H9 (cell line): Measurements from ENCODE around the gene SLC51B. TPM values are rescaled to one million over a fixed set of nuclear protein-coding genes. Genes with fewer than 3 reads are reported as not detected.

Experiments
- DNase-seq: peaks from one replicate; pipeline ENCODE4 v3.0.0-alpha.2; 2017
- H2AFZ ChIP-seq: one replicate; pipeline ENCODE4 v1.6.1; 2013; ENCODE audit warnings: mild to moderate bottlenecking, low read length, control low read depth, moderate library complexity
- H2AK5ac ChIP-seq: 2 replicates; pipeline ENCODE4 v1.6.1; 2013; ENCODE audit warnings: low read length, control low read depth, mixed read lengths; ENCODE audit not compliant: insufficient read length
- H2BK120ac ChIP-seq: one replicate; pipeline ENCODE4 v1.6.1; 2013; ENCODE audit warnings: low read depth, mild to moderate bottlenecking, low read length, control low read depth, inconsistent platforms; ENCODE audit not compliant: poor library complexity, severe bottlenecking
- H2BK12ac ChIP-seq: 2 replicates; pipeline ENCODE4 v1.6.1; 2013; ENCODE audit warnings: low read length, control low read depth, mixed read lengths, low read depth; ENCODE audit not compliant: insufficient read length
- H2BK15ac ChIP-seq: 2 replicates; pipeline ENCODE4 v1.6.1; 2013; ENCODE audit warnings: low read depth, low read length, control low read depth
- H2BK20ac ChIP-seq: one replicate; pipeline ENCODE4 v1.6.1; 2013; ENCODE audit warnings: low read depth, mild to moderate bottlenecking, low read length, control low read depth, inconsistent platforms; ENCODE audit not compliant: poor library complexity, severe bottlenecking
- H2BK5ac ChIP-seq: 2 replicates; pipeline ENCODE4 v1.6.1; 2013; ENCODE audit warnings: low read length, control low read depth, mixed read lengths; ENCODE audit not compliant: insufficient read length
- H3K14ac ChIP-seq: 2 replicates; pipeline ENCODE4 v1.6.1; 2013; ENCODE audit warnings: low read length, control low read depth; ENCODE audit not compliant: insufficient read depth
- H3K18ac ChIP-seq: 2 replicates; pipeline ENCODE4 v1.6.1; 2013; ENCODE audit warnings: low read depth, mild to moderate bottlenecking, mixed read lengths, low read length, control low read depth; ENCODE audit not compliant: insufficient read length
- H3K23ac ChIP-seq: 2 replicates; pipeline ENCODE4 v1.6.1; 2013; ENCODE audit warnings: low read length, control low read depth, mixed read lengths, low read depth; ENCODE audit not compliant: insufficient read length
- H3K23me2 ChIP-seq: 2 replicates; pipeline ENCODE4 v1.6.1; 2013; ENCODE audit warnings: low read depth, mild to moderate bottlenecking, mixed read lengths, low read length, control low read depth; ENCODE audit not compliant: insufficient read length, poor library complexity, severe bottlenecking
- H3K27ac ChIP-seq: 2 replicates; pipeline ENCODE4 v1.5.1; 2013; ENCODE audit warnings: low read length, control low read depth, mixed read lengths, low read depth; ENCODE audit not compliant: insufficient read length
- H3K27me3 ChIP-seq: 2 replicates; pipeline ENCODE4 v1.6.1; 2013; ENCODE audit warnings: low read length, control low read depth, inconsistent platforms; ENCODE audit not compliant: insufficient read depth
- H3K4ac ChIP-seq: 2 replicates; pipeline ENCODE4 v1.6.1; 2013; ENCODE audit warnings: low read depth, mild to moderate bottlenecking, control low read depth, inconsistent platforms, low read length, moderate library complexity
- H3K4me1 ChIP-seq: 2 replicates; pipeline ENCODE4 v1.6.1; 2013; ENCODE audit warnings: low read length, control low read depth, inconsistent platforms; ENCODE audit not compliant: insufficient read depth
- H3K4me2 ChIP-seq: 2 replicates; pipeline ENCODE4 v1.6.1; 2013; ENCODE audit warnings: low read length, control low read depth, mixed read lengths; ENCODE audit not compliant: insufficient read length, insufficient read depth
- H3K56ac ChIP-seq: 2 replicates; pipeline ENCODE4 v1.6.1; 2013; ENCODE audit warnings: low read depth, mild to moderate bottlenecking, mixed read lengths, low read length, control low read depth; ENCODE audit not compliant: insufficient read length
- H3K79me1 ChIP-seq: 2 replicates; pipeline ENCODE4 v1.6.1; 2013; ENCODE audit warnings: low read depth, mild to moderate bottlenecking, moderate library complexity, low read length, control low read depth, inconsistent platforms; ENCODE audit not compliant: insufficient read depth, poor library complexity, severe bottlenecking
- H3K79me2 ChIP-seq: 2 replicates; pipeline ENCODE4 v1.6.1; 2013; ENCODE audit warnings: low read length, control low read depth, inconsistent platforms; ENCODE audit not compliant: insufficient read depth
- H3K9ac ChIP-seq: 2 replicates; pipeline ENCODE4 v1.6.1; 2013; ENCODE audit warnings: low read length, control low read depth, mixed read lengths; ENCODE audit not compliant: insufficient read length; ENCODE audit errors: extremely low read depth
- H3K9me3 ChIP-seq: one replicate; pipeline ENCODE4 v1.6.1; 2013; ENCODE audit warnings: low read depth, low read length, inconsistent platforms; ENCODE audit not compliant: control insufficient read depth
- H3T11ph ChIP-seq: one replicate; pipeline ENCODE4 v1.6.1; 2013; ENCODE audit warnings: mild to moderate bottlenecking, low read length, control low read depth, inconsistent platforms
- H4K20me1 ChIP-seq: one replicate; pipeline ENCODE4 v1.6.1; 2013; ENCODE audit not compliant: control insufficient read depth, insufficient read length, insufficient read depth
- H4K5ac ChIP-seq: 2 replicates; pipeline ENCODE4 v1.6.1; 2013; ENCODE audit warnings: low read depth, mild to moderate bottlenecking, mixed read lengths, low read length, control low read depth; ENCODE audit not compliant: insufficient read length
- H4K8ac ChIP-seq: replicated peaks from 2 replicates; pipeline ENCODE4 v1.6.1; 2013; ENCODE audit warnings: low read length, control low read depth, mixed read lengths, low read depth; ENCODE audit not compliant: insufficient read length
- H4K91ac ChIP-seq: 2 replicates; pipeline ENCODE4 v1.6.1; 2013; ENCODE audit warnings: low read depth, mild to moderate bottlenecking, moderate library complexity, mixed read lengths, low read length, control low read depth; ENCODE audit not compliant: insufficient read length
- H3K27ac Mint-ChIP-seq, 3 experiments: 2 replicates in 2 of 3; 3 replicates in 1 of 3; pipeline ENCODE4 v1.8.0; 2020 to 2021; ENCODE audit warnings: mixed read lengths in 3 of 3, mild to moderate bottlenecking in 1 of 3, moderate library complexity in 1 of 3
- H3K27me3 Mint-ChIP-seq: 2 replicates; pipeline ENCODE4 v1.8.0; 2021; ENCODE audit warnings: low read depth, mild to moderate bottlenecking, moderate library complexity, mixed read lengths
- H3K36me3 Mint-ChIP-seq, 3 experiments: 2 replicates in 2 of 3; 3 replicates in 1 of 3; pipeline ENCODE4 v1.8.0; 2020 to 2021; ENCODE audit warnings: low read depth in 3 of 3, mixed read lengths in 3 of 3; ENCODE audit not compliant: insufficient read depth in 1 of 3
- H3K4me1 Mint-ChIP-seq, 2 experiments: 2 replicates each; pipeline ENCODE4 v1.8.0; 2020; ENCODE audit warnings: mixed read lengths in 2 of 2
- H3K4me3 Mint-ChIP-seq, 2 experiments: 2 replicates in 1 of 2; 3 replicates in 1 of 2; pipeline ENCODE4 v1.8.0; 2020 to 2021; ENCODE audit warnings: mild to moderate bottlenecking in 2 of 2, mixed read lengths in 2 of 2, moderate library complexity in 1 of 2
- H3K9me3 Mint-ChIP-seq, 2 experiments: 2 replicates in 1 of 2; 3 replicates in 1 of 2; pipeline ENCODE4 v1.8.0; 2020; ENCODE audit warnings: mild to moderate bottlenecking in 2 of 2, mixed read lengths in 2 of 2, moderate library complexity in 1 of 2
- CTCF ChIP-seq: fragments of 200-600 bp; sonication (generic); conservative IDR thresholded peaks from 3 replicates; pipeline ENCODE4 v1.8.0; 2021; ENCODE audit warnings: antibody characterized with exemption, mild to moderate bottlenecking
- WGBS: extraction: QIAGEN DNeasy Blood & Tissue Kit; methylation state at CpG from one replicate; pipeline ENCODE4 v1.1.7; 2013; ENCODE audit warnings: missing lambda C conversion rate, low lambda C conversion rate, mixed read lengths; ENCODE audit not compliant: insufficient read length; ENCODE audit errors: extremely low coverage; 5-methylcytosine and 5-hydroxymethylcytosine counted together
- total RNA-seq: library from RNA; stranded (reverse); gene quantifications from 2 replicates; pipeline ENCODE4 v1.2.1, GENCODE V29; 2021

The SLC51B gene
- total RNA-seq, 1 experiment from 2014 or later = not detected

- H3K4me1 Mint-ChIP-seq = peaks cover 0 to under 1% of the 10 kb centered on the region in 2 experiments; a peak in 1 of 4 replicates
- WGBS = no CpG with 5 or more reads among the region's 4 CpGs
- no peak overlapping the region for H3K18ac ChIP-seq
Measured at GRCh38 chr15:65059931-65060596, 14.9 kb downstream of the SLC51B start.

More at GRCh38 chr15:65059931-65060596, 14.9 kb downstream of the SLC51B start:
- Histone ChIP-seq H3K4me2 (no peak overlapping the region), H3K23ac (no peak overlapping the region), H3K9ac (no peak overlapping the region), H4K5ac (no peak overlapping the region), H3K79me2 (no peaks in the 10 kb centered on the region), H3K4me1 (no peaks in the 10 kb centered on the region), H3K27me3 (no peaks in the 10 kb centered on the region), H2BK120ac (no peak overlapping the region), H4K91ac (no peak overlapping the region), H4K20me1 (no peaks in the 10 kb centered on the region), H2AK5ac (no peak overlapping the region), H2BK5ac (no peak overlapping the region), H3K4ac (no peak overlapping the region), H3K14ac (no peak overlapping the region), H3K79me1 (no peaks in the 10 kb centered on the region), H3K56ac (no peak overlapping the region), H2BK12ac (no peak overlapping the region), H2BK15ac (no peak overlapping the region), H3K23me2 (no peaks in the 10 kb centered on the region), H4K8ac (no peak overlapping the region), H3K9me3 (no peaks in the 10 kb centered on the region), H2AFZ (no peak overlapping the region), H3K27ac (no peak overlapping the region), H2BK20ac (no peak overlapping the region), H3T11ph (no peak overlapping the region)
- TF ChIP-seq CTCF = no peak
- Mint-ChIP-seq H3K27me3 (no peaks in the 10 kb centered on the region), H3K27ac (no peak overlapping the region), H3K9me3 (no peaks in the 10 kb centered on the region), H3K4me3 (no peak overlapping the region), H3K36me3 (peaks cover 0 to 6% (median 6%) of the 10 kb centered on the region in 3 experiments; a peak in 3 of 7 replicates)
- DNase-seq = no peak
